ENCODE measurements around the gene CCDC17. TPM values are rescaled to one million over a fixed set of nuclear protein-coding genes. Genes with fewer than 3 reads are reported as not detected.

The CCDC17 gene
- total RNA-seq, 1 experiment from 2014 or later, result 1.9 TPM

- no peak overlapping the region for H3K4ac ChIP-seq (ENCODE audit: low read depth, low read length)
- no peak overlapping the region for H2BK5ac ChIP-seq (ENCODE audit: insufficient read length, low read length)
- no peaks in the 10 kb centered on the region for H4K20me1 ChIP-seq (ENCODE audit: control insufficient read depth, insufficient read depth, insufficient read length)
- no peak for TF ChIP-seq CTCF (conservative IDR thresholded peaks at IDR 0.05)
- Mint-ChIP-seq H3K36me3 (ENCODE audit: insufficient read depth in 1 of 3, low read depth in 3 of 3) (peaks cover 35 to 49% (median 49%) of the 10 kb centered on the region in 3 experiments), H3K27me3 (ENCODE audit: low read depth) (peaks cover 3% of the 10 kb centered on the region; the same call in 1 of the 2 replicates), H3K4me3 (peak overlapping the region; percentile 99 to 100), H3K9me3 (peaks cover 2 to 3% of the 10 kb centered on the region in 2 experiments; a peak in 3 of 5 replicates), H3K27ac (0 out of 7 replicates have a peak overlapping the region, but pooled peaks of 1 of the 3 experiments have one; percentile 44), H3K4me1 (peaks cover 22 to 29% of the 10 kb centered on the region in 2 experiments)
- no peak overlapping the region for H2BK20ac ChIP-seq (ENCODE audit: low read depth, low read length, poor library complexity, severe bottlenecking)
- no peak overlapping the region for H3K18ac ChIP-seq (ENCODE audit: insufficient read length, low read depth, low read length)
- H4K5ac ChIP-seq (ENCODE audit: insufficient read length, low read depth, low read length), result no peak overlapping the region
- H3K4me1 ChIP-seq (ENCODE audit: insufficient read depth, low read length), result no peaks in the 10 kb centered on the region; the same call in 1 of the 2 replicates
- no peak overlapping the region for H3T11ph ChIP-seq (ENCODE audit: low read length)
- no peak overlapping the region for H2BK120ac ChIP-seq (ENCODE audit: low read depth, low read length, poor library complexity, severe bottlenecking)
- no peak overlapping the region for H2AFZ ChIP-seq (ENCODE audit: low read length)
- peaks cover 7% of the 10 kb centered on the region for H3K79me1 ChIP-seq (ENCODE audit: insufficient read depth, low read depth, low read length, poor library complexity, severe bottlenecking)
- no peak overlapping the region for H2AK5ac ChIP-seq (ENCODE audit: insufficient read length, low read length)
- no peaks in the 10 kb centered on the region for H3K9me3 ChIP-seq (ENCODE audit: control insufficient read depth, low read depth, low read length)
- H3K4me2 ChIP-seq (ENCODE audit: insufficient read depth, insufficient read length, low read length), result peak overlapping the region; percentile 17
- no peak overlapping the region for H2BK15ac ChIP-seq (ENCODE audit: low read depth, low read length)
- no peak overlapping the region for H3K56ac ChIP-seq (ENCODE audit: insufficient read length, low read depth, low read length)
- H3K14ac ChIP-seq (ENCODE audit: insufficient read depth, low read length), result no peak overlapping the region
- peaks cover 61% of the 10 kb centered on the region for H3K79me2 ChIP-seq (ENCODE audit: insufficient read depth, low read length)
- peaks cover 6% of the 10 kb centered on the region for H3K23me2 ChIP-seq (ENCODE audit: insufficient read length, low read depth, low read length, poor library complexity, severe bottlenecking)
- WGBS (ENCODE audit: extremely low coverage, insufficient read length, low lambda C conversion rate), result no CpG with 5 or more reads among the region's 4 CpGs
- H3K27me3 ChIP-seq (ENCODE audit: insufficient read depth, low read length), result no peaks in the 10 kb centered on the region
- DNase-seq, result no peak
- no peak overlapping the region for H3K23ac ChIP-seq (ENCODE audit: insufficient read length, low read depth, low read length)
- H4K91ac ChIP-seq (ENCODE audit: insufficient read length, low read depth, low read length), result no peak overlapping the region
- no peak overlapping the region for H2BK12ac ChIP-seq (ENCODE audit: insufficient read length, low read depth, low read length)
- no peak overlapping the region for H4K8ac ChIP-seq (replicated peaks; ENCODE audit: insufficient read length, low read depth, low read length)
- no peak overlapping the region for H3K9ac ChIP-seq (ENCODE audit: extremely low read depth, insufficient read length, low read length)
- H3K27ac ChIP-seq (ENCODE audit: insufficient read length, low read depth, low read length), result no peak overlapping the region
Measured at GRCh38 chr1:45586769-45587168, 37.1 kb downstream of the CCDC17 start.

Data from H9 (cell line).